ENCODE results near the gene TM4SF4. TPM values are rescaled to one million over a fixed set of nuclear protein-coding genes. Genes with fewer than 3 reads are reported as not detected.

TM4SF4 gene
- total and polyA plus RNA-seq, 2 donors (not counting 1 experiment from before 2014, with no cell fraction given), result not detected

- no peak overlapping the region for H3K27ac Mint-ChIP-seq
- H3K79me2 ChIP-seq (ENCODE audit: control insufficient read depth, insufficient read depth, low read length), result no peaks in the 10 kb centered on the region
These were observed 68.1 kb downstream of the TM4SF4 start for GRCh38 chr3:149542375-149543312.

More at GRCh38 chr3:149542375-149543312, 68.1 kb downstream of the TM4SF4 start:
- intact Hi-C loops (cut with micrococcal nuclease), result no loop called here
- no peak overlapping the region for H2AFZ ChIP-seq (ENCODE audit: insufficient read depth, low read depth, low read length, poor library complexity, severe bottlenecking)
- no peak overlapping the region for H3K4me3 Mint-ChIP-seq
- no peaks in the 10 kb centered on the region for H3K4me1 ChIP-seq (ENCODE audit: control insufficient read depth in 2 of 2, insufficient read depth in 2 of 2, low read length in 2 of 2)
- H3K4me1 Mint-ChIP-seq, result no peaks in the 10 kb centered on the region
- no peak overlapping the region for H3K4me2 ChIP-seq (replicated peaks; ENCODE audit: low read depth, low read length, poor library complexity, severe bottlenecking)
- ATAC-seq (ENCODE audit: low read depth) (no peak), DNase-seq (no peak)
- CTCF ChIA-PET, result no interaction called here
- no peaks in the 10 kb centered on the region for H3K27me3 ChIP-seq (replicated peaks in 1 of 4; ENCODE audit: control extremely low read depth in 1 of 4, control insufficient read depth in 3 of 4, insufficient read depth in 4 of 4, low read length in 3 of 4)
- no peaks in the 10 kb centered on the region for H3K9me3 Mint-ChIP-seq (ENCODE audit: insufficient read depth)
- H3K9me3 ChIP-seq (ENCODE audit: control extremely low read depth in 1 of 3, control insufficient read depth in 2 of 3, insufficient read depth in 1 of 3, low read length in 2 of 3), result no peaks in the 10 kb centered on the region
- no peaks in the 10 kb centered on the region for H4K20me1 ChIP-seq (ENCODE audit: control insufficient read depth, insufficient read depth, low read length, poor library complexity, severe bottlenecking)
- H3K9ac ChIP-seq (ENCODE audit: low read length), result no peak overlapping the region
- POLR2A ChIA-PET, result no interaction called here
- H3K4me3 ChIP-seq (ENCODE audit: control extremely low read depth in 1 of 5, extremely low read depth in 1 of 5, insufficient read depth in 1 of 5, low read depth in 2 of 5, low read length in 4 of 5), result no peak overlapping the region
- H3K27ac ChIP-seq (ENCODE audit: low read length in 2 of 2), result no peak overlapping the region
- peaks cover 13% of the 10 kb centered on the region for H3K27me3 Mint-ChIP-seq
- WGBS (ENCODE audit: insufficient coverage), result 100% methylated on average over 1 of the region's 9 CpGs
- no peak for TF ChIP-seq EZH2 (IDR thresholded peaks at IDR 0.05; ENCODE audit: borderline replicate concordance, insufficient read depth, low read depth, low read length, poor library complexity, severe bottlenecking)
- no peak for TF ChIP-seq CTCF (IDR thresholded peaks at IDR 0.05)
- H3K36me3 ChIP-seq (replicated peaks in 1 of 2; ENCODE audit: control extremely low read depth in 1 of 2, control insufficient read depth in 1 of 2, extremely low read depth in 1 of 2, insufficient read depth in 2 of 2, low read length in 1 of 2), result no peaks in the 10 kb centered on the region

Measured in B cell (primary cell).